HepG2 (cell line): Measurements from ENCODE around the gene TMEM218. TPM values are rescaled to one million over a fixed set of nuclear protein-coding genes. Genes with fewer than 3 reads are reported as not detected.

Experiments
- ELF1 ChIP-seq: sonication (generic); formaldehyde crosslinking; IDR thresholded peaks from 2 replicates; pipeline ENCODE4 v1.4.0; 2020; ENCODE audit warnings: missing genetic modification reagents
- HOXD1 ChIP-seq: sonication (generic); formaldehyde crosslinking; IDR thresholded peaks from 2 replicates; pipeline ENCODE4 v1.5.0; 2020; ENCODE audit warnings: missing genetic modification reagents
- KDM5A ChIP-seq: fragments of 200-600 bp; sonication (generic); IDR thresholded peaks from 2 replicates; pipeline ENCODE4 v1.7.0; 2018; ENCODE audit warnings: antibody characterized with exemption, mild to moderate bottlenecking, low read length, borderline replicate concordance
- MEIS1 ChIP-seq: sonication (generic); formaldehyde crosslinking; IDR thresholded peaks from 2 replicates; pipeline ENCODE4 v1.9.0; 2021; ENCODE audit warnings: mild to moderate bottlenecking, missing genetic modification reagents, moderate library complexity, borderline replicate concordance
- NR2F6 ChIP-seq, 2 experiments: IDR thresholded peaks; 2 replicates each; pipeline ENCODE4 v1.6.1; 2016; ENCODE audit warnings: antibody characterized with exemption in 1 of 2, mild to moderate bottlenecking in 1 of 2
- RBM22 ChIP-seq: fragments of 200-400 bp; formaldehyde crosslinking; optimal IDR thresholded peaks from 2 replicates; pipeline ENCODE3; 2017; ENCODE audit warnings: mild to moderate bottlenecking, low read length, moderate library complexity
- SOX5 ChIP-seq: IDR thresholded peaks from 2 replicates; pipeline ENCODE4 v1.6.1; 2016; ENCODE audit warnings: borderline replicate concordance
- TEAD2 ChIP-seq: sonication (generic); formaldehyde crosslinking; IDR thresholded peaks from 2 replicates; pipeline ENCODE4 v1.9.0; 2021; ENCODE audit warnings: missing genetic modification reagents
- THAP11 ChIP-seq: IDR thresholded peaks from 2 replicates; pipeline ENCODE4 v1.6.1; 2016; ENCODE audit warnings: missing biosample characterization, missing genetic modification reagents
- ZBTB7B ChIP-seq: sonication (generic); formaldehyde crosslinking; IDR thresholded peaks from 2 replicates; pipeline ENCODE4 v1.4.0; 2020; ENCODE audit warnings: missing genetic modification reagents
- ZFP1 ChIP-seq: IDR thresholded peaks from 2 replicates; pipeline ENCODE4 v1.6.1; 2016
- ZFX ChIP-seq: sonication (generic); formaldehyde crosslinking; IDR thresholded peaks from 2 replicates; pipeline ENCODE4 v1.4.0; 2020; ENCODE audit warnings: mild to moderate bottlenecking, low read depth, missing genetic modification reagents, moderate library complexity
- ZKSCAN5 ChIP-seq: sonication (generic); formaldehyde crosslinking; IDR thresholded peaks from 2 replicates; pipeline ENCODE4 v1.5.1; 2020; ENCODE audit warnings: mild to moderate bottlenecking, missing genetic modification reagents
- ZKSCAN8 ChIP-seq: IDR thresholded peaks from 2 replicates; pipeline ENCODE4 v1.6.1; 2016; ENCODE audit warnings: borderline replicate concordance, missing genetic modification reagents, missing compliant biosample characterization
- ZNF138 ChIP-seq: sonication (generic); formaldehyde crosslinking; IDR thresholded peaks from 2 replicates; pipeline ENCODE4 v1.5.0; 2020; ENCODE audit warnings: mild to moderate bottlenecking, low read depth, missing genetic modification reagents
- ZNF564 ChIP-seq: sonication (generic); formaldehyde crosslinking; IDR thresholded peaks from 2 replicates; pipeline ENCODE4 v1.8.1; 2023; ENCODE audit warnings: mild to moderate bottlenecking, missing genetic modification reagents
- ZNF709 ChIP-seq: sonication (generic); formaldehyde crosslinking; IDR thresholded peaks from 2 replicates; pipeline ENCODE4 v1.5.0; 2020; ENCODE audit warnings: mild to moderate bottlenecking, missing genetic modification reagents
- ZNF788 ChIP-seq: sonication (generic); formaldehyde crosslinking; IDR thresholded peaks from 2 replicates; pipeline ENCODE4 v1.5.0; 2020; ENCODE audit warnings: mild to moderate bottlenecking, missing genetic modification reagents, borderline replicate concordance
- polyA plus RNA-seq, 8 experiments: library from polyadenylated mRNA; depleted of rRNA in 3 of 8; stranded (reverse) in 7 of 8; unstranded in 1 of 8; fragments of >200 nt; fragmentation: Illumina TruSeq in 4 of 8; extraction: Trizol in 4 of 8; gene quantifications; 2 replicates each; pipeline versions ENCODE4 v1.2.1 to v1.2.3, GENCODE V29; 2011 to 2016; ENCODE audit warnings: low read depth in 4 of 8, missing spikeins in 1 of 8, mixed read lengths in 1 of 8; ENCODE audit not compliant: insufficient read depth in 1 of 8
- total RNA-seq, 5 experiments: library from RNA; depleted of rRNA; stranded (reverse); fragments of >200 nt; fragmentation: Illumina TruSeq; extraction: Trizol; gene quantifications; 2 replicates each; pipeline ENCODE4 v1.2.3, GENCODE V29; 2016; ENCODE audit warnings: low read depth in 1 of 5
- TF ChIP-seq, protein P1 (sequence below): sonication (generic); formaldehyde crosslinking; IDR thresholded peaks from 2 replicates; pipeline ENCODE4 v1.5.1; 2020; ENCODE audit warnings: mild to moderate bottlenecking, missing genetic modification reagents, moderate library complexity
- TF ChIP-seq, protein P2 (sequence below): IDR thresholded peaks from 2 replicates; pipeline ENCODE4 v1.6.1; 2016
- TF ChIP-seq, protein P3 (sequence below): IDR thresholded peaks from 2 replicates; pipeline ENCODE4 v1.6.1; 2016; ENCODE audit warnings: low read depth, control low read depth
- TF ChIP-seq, protein P4 (sequence below): sonication (generic); formaldehyde crosslinking; IDR thresholded peaks from 2 replicates; pipeline ENCODE4 v1.4.0; 2020; ENCODE audit warnings: missing genetic modification reagents

Gene TMEM218
- total and polyA plus RNA-seq, 2 of the 13 experiments (the other 11 are each of a cell fraction or from before 2014, with no cell fraction given), result 11.8 to 14.0 TPM

DNA sequence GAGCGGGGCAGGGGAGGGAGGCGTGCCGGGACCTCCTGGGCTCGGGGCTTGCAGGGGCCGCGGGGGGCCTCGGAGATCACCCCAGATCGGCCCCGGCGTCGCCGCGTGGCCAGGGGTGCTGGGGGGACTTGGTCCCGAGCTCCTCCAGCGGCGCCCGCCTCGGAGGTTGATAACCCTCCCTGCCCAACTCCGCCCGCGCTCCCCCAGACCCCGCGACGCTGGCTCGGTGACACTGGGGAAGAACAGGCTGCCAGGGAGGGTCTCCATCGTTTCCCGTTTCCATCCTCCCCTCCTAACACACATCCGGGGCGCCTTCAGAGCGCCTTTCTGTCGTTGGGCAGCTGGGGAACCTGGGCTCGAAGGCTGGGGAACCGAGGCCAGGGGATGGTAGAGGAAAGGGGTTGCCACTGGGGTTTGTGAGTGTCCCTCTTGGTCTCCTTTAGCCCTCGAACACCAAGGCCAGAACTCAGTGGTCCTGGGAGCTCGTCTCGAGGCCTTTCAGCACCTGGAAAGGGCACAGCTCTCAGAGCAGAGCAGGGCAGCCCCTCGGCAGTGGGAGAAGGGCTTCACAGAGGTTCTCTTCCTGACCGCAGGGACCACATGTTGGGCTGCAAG is 47.9 kb downstream of the TMEM218 start (continued):
- TF ChIP-seq, protein P1, sequence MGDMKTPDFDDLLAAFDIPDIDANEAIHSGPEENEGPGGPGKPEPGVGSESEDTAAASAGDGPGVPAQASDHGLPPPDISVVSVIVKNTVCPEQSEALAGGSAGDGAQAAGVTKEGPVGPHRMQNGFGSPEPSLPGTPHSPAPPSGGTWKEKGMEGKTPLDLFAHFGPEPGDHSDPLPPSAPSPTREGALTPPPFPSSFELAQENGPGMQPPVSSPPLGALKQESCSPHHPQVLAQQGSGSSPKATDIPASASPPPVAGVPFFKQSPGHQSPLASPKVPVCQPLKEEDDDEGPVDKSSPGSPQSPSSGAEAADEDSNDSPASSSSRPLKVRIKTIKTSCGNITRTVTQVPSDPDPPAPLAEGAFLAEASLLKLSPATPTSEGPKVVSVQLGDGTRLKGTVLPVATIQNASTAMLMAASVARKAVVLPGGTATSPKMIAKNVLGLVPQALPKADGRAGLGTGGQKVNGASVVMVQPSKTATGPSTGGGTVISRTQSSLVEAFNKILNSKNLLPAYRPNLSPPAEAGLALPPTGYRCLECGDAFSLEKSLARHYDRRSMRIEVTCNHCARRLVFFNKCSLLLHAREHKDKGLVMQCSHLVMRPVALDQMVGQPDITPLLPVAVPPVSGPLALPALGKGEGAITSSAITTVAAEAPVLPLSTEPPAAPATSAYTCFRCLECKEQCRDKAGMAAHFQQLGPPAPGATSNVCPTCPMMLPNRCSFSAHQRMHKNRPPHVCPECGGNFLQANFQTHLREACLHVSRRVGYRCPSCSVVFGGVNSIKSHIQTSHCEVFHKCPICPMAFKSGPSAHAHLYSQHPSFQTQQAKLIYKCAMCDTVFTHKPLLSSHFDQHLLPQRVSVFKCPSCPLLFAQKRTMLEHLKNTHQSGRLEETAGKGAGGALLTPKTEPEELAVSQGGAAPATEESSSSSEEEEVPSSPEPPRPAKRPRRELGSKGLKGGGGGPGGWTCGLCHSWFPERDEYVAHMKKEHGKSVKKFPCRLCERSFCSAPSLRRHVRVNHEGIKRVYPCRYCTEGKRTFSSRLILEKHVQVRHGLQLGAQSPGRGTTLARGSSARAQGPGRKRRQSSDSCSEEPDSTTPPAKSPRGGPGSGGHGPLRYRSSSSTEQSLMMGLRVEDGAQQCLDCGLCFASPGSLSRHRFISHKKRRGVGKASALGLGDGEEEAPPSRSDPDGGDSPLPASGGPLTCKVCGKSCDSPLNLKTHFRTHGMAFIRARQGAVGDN (CRISPR knock-in tag), result peak; percentile 47; the same call in 1 of the 2 replicates
- TF ChIP-seq TEAD2, result 0 out of 2 replicates have a peak, but pooled peaks have one; percentile 21
- no peak for TF ChIP-seq ZBTB7B
- no peak for TF ChIP-seq ELF1 (CRISPR knock-in tag)
- TF ChIP-seq NR2F6 (IDR thresholded peaks at IDR 0.05), result no peak
- no peak for TF ChIP-seq NR2F6 (CRISPR knock-in tag; IDR thresholded peaks at IDR 0.05)
- TF ChIP-seq ZFX (CRISPR knock-in tag), result no peak
- TF ChIP-seq, protein P2, sequence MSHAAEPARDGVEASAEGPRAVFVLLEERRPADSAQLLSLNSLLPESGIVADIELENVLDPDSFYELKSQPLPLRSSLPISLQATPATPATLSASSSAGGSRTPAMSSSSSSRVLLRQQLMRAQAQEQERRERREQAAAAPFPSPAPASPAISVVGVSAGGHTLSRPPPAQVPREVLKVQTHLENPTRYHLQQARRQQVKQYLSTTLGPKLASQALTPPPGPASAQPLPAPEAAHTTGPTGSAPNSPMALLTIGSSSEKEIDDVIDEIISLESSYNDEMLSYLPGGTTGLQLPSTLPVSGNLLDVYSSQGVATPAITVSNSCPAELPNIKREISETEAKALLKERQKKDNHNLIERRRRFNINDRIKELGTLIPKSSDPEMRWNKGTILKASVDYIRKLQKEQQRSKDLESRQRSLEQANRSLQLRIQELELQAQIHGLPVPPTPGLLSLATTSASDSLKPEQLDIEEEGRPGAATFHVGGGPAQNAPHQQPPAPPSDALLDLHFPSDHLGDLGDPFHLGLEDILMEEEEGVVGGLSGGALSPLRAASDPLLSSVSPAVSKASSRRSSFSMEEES (CRISPR knock-in tag), result no peak
- TF ChIP-seq, protein P3, sequence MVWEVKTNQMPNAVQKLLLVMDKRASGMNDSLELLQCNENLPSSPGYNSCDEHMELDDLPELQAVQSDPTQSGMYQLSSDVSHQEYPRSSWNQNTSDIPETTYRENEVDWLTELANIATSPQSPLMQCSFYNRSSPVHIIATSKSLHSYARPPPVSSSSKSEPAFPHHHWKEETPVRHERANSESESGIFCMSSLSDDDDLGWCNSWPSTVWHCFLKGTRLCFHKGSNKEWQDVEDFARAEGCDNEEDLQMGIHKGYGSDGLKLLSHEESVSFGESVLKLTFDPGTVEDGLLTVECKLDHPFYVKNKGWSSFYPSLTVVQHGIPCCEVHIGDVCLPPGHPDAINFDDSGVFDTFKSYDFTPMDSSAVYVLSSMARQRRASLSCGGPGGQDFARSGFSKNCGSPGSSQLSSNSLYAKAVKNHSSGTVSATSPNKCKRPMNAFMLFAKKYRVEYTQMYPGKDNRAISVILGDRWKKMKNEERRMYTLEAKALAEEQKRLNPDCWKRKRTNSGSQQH (CRISPR knock-in tag), result no peak
- no peak for TF ChIP-seq MEIS1 (CRISPR knock-in tag)
- TF ChIP-seq THAP11 (CRISPR knock-in tag), result no peak
- TF ChIP-seq ZNF138 (CRISPR knock-in tag), result no peak
- TF ChIP-seq SOX5 (CRISPR knock-in tag), result no peak
- no peak for TF ChIP-seq ZFP1
- TF ChIP-seq HOXD1 (CRISPR knock-in tag), result no peak
- no peak for TF ChIP-seq ZKSCAN8 (CRISPR knock-in tag)
- TF ChIP-seq, protein P4, sequence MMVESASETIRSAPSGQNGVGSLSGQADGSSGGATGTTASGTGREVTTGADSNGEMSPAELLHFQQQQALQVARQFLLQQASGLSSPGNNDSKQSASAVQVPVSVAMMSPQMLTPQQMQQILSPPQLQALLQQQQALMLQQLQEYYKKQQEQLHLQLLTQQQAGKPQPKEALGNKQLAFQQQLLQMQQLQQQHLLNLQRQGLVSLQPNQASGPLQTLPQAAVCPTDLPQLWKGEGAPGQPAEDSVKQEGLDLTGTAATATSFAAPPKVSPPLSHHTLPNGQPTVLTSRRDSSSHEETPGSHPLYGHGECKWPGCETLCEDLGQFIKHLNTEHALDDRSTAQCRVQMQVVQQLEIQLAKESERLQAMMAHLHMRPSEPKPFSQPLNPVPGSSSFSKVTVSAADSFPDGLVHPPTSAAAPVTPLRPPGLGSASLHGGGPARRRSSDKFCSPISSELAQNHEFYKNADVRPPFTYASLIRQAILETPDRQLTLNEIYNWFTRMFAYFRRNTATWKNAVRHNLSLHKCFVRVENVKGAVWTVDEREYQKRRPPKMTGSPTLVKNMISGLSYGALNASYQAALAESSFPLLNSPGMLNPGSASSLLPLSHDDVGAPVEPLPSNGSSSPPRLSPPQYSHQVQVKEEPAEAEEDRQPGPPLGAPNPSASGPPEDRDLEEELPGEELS (CRISPR knock-in tag), result no peak
- 0 out of 2 replicates have a peak, but pooled peaks have one; percentile 50 for TF ChIP-seq ZNF709 (CRISPR knock-in tag)
- 0 out of 2 replicates have a peak, but pooled peaks have one; percentile 39 for TF ChIP-seq ZNF788
- TF ChIP-seq KDM5A, result no peak
- no peak for TF ChIP-seq ZNF564 (CRISPR knock-in tag)
- TF ChIP-seq RBM22, result no peak
- TF ChIP-seq ZKSCAN5 (CRISPR knock-in tag), result no peak
